ENCODE measurements around the gene P4HA2.

P4HA2 gene

DNA sequence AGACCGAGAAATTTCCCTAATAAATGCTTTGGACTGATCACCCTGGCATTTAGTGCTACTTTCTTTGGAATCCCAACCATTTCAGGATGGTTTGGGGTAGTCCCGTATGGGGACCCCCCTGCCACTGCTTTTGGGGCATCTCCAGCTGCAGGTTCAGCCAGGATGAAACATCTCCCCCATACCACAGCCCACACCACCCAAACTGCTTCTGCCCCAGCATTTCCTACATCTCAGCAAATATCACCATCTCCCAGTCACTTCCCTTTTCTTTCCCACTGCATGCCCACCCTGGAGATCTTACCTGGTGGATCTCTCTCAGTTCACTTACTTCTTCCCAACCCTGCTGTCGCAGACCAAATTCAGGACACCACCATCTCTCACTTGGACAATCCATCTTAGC is 4.8 kb upstream of the P4HA2 start:
- TF ChIP-seq, protein P1, sequence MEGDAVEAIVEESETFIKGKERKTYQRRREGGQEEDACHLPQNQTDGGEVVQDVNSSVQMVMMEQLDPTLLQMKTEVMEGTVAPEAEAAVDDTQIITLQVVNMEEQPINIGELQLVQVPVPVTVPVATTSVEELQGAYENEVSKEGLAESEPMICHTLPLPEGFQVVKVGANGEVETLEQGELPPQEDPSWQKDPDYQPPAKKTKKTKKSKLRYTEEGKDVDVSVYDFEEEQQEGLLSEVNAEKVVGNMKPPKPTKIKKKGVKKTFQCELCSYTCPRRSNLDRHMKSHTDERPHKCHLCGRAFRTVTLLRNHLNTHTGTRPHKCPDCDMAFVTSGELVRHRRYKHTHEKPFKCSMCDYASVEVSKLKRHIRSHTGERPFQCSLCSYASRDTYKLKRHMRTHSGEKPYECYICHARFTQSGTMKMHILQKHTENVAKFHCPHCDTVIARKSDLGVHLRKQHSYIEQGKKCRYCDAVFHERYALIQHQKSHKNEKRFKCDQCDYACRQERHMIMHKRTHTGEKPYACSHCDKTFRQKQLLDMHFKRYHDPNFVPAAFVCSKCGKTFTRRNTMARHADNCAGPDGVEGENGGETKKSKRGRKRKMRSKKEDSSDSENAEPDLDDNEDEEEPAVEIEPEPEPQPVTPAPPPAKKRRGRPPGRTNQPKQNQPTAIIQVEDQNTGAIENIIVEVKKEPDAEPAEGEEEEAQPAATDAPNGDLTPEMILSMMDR (conservative IDR thresholded peaks at IDR 0.05), result no peak
- no peak overlapping the region for H3K27ac ChIP-seq

DNA sequence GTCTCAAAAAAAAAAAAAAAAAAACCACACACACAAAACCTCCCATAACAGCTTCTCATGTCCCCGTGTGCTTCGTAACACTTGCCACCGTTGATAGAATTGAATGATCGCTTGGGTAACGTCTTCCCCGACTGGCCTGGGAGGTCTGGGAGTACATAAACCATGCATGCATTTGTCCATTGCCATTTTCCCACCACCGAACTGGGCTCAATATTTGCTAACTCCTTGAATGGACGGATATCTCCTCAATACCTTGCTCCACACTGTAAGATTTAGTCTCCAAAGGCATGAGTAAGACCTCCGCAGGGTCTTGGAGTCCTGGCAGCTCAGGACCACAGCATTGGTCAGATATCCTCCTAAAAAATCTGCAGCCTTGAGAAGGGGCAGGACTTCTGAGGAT is 3.2 kb upstream of the P4HA2 start:
- H3K27ac ChIP-seq, result no peak overlapping the region
- TF ChIP-seq, protein P1 (conservative IDR thresholded peaks at IDR 0.05), result no peak

DNA sequence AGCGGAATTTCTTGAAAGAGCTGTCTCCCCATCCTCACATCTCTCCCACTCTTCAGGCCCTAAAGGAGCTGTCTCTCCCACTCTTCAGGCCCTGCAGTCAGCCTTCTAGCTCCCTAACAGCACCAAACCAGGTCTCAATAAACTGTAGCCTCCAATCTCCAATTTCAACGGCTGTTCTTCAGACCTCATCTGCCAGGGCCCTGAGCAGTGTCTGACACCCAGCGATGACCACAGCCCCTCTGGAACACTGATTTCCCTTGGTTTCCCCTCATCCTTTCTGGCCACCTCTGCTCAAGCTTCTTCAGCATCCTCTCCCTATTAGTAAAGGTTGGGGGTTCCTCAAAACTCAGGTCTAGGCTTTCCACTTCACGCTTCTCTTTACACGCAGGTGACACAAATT is 1.6 kb upstream of the P4HA2 start:
- TF ChIP-seq, protein P1 (conservative IDR thresholded peaks at IDR 0.05), result no peak
- no peak overlapping the region for H3K27ac ChIP-seq

DNA sequence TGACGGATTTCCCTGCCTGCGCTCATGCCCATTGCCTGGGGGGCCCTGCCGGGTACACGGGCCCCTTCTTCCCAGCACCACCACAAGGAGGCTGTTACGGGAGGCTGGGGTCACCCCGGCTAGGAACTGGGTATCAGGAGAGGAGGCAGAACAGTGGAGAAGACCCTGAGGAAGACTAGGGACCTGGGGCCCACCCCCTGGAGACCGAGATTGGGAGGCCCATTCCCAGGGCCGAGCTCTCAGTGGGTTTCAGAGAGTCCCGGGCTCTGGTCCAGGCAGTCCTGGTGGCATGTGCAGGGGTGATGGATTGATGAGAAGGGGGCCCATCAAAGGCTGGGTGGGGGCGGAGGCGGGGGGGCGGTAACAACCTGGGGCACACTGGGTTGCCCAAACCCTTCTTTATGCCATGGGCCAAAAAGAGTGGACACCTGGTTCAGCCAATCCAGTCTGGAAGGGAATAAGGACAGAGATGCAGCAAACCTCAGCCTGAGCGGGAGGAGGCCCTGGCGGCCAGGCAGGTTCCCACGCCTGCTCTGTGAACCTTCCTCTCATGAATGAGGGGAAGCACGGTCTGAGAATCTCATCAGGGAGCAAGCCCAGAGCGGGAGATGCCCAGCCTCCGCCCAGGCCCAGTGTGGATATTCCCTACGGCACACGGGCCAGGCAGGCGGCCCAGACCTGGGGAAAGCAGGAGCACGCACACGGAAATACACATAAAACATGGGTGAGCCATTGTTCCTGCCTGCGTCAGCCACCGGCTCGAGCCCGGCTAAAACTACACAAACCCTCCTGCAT is 785 bp upstream of the P4HA2 start:
- TF ChIP-seq, protein P1 (conservative IDR thresholded peaks at IDR 0.05), result no peak
- H3K27ac ChIP-seq, result peak overlapping the region; percentile 69; the same call in 1 of the 2 replicates

DNA sequence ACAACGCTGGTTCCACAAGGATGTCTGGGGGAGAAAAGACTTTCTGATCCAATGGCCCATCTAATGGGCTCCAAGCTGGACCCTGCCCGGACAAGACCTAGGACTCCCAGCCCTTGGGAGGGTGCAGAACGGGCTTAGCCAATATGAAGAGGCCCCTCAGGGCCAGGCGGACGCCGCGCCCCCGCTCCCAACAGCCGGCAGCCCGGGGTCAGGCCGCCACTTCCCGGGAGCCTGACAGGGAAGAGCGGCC is 493 bp downstream of the P4HA2 start:
- TF ChIP-seq, protein P1 (conservative IDR thresholded peaks at IDR 0.05), result no peak
- peak overlapping the region; percentile 69; the same call in 1 of the 2 replicates for H3K27ac ChIP-seq

DNA sequence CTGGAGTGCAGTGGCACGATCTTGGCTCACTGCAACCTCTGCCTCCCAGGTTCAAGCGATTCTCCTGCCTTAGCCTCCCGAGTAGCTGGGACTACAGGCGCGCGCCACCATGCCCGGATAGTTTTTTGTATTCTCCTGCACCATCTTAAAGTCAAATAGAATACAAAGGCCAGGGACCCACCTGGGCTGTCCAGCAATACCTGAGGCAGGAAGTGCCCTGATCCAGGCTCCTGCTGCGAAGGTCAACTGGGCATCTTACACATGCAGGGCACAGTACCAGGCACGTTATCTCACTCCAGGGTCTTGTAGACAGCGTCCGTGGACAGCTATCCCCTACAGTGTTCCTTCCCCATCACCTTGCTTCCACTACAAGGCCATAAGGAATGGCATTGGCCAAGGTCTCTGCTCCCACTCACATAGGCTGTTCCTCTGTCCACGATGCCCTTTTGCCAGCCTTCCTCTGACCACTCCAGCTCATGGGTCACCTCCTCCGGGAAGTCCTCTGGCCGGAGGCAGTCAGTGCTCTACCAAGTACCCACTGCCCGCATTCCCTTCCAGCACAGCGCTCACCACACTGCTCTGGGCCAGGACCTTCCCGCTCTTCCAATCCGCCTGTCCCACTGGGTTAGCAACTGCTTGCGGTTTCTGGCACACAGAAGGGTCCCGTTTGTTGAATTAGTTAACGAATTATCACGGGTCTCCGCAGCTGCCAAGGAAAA is 978 bp downstream of the P4HA2 start:
- TF ChIP-seq, protein P1 (conservative IDR thresholded peaks at IDR 0.05), result no peak
- H3K27ac ChIP-seq, result peak overlapping the region; percentile 69; the same call in 1 of the 2 replicates

DNA sequence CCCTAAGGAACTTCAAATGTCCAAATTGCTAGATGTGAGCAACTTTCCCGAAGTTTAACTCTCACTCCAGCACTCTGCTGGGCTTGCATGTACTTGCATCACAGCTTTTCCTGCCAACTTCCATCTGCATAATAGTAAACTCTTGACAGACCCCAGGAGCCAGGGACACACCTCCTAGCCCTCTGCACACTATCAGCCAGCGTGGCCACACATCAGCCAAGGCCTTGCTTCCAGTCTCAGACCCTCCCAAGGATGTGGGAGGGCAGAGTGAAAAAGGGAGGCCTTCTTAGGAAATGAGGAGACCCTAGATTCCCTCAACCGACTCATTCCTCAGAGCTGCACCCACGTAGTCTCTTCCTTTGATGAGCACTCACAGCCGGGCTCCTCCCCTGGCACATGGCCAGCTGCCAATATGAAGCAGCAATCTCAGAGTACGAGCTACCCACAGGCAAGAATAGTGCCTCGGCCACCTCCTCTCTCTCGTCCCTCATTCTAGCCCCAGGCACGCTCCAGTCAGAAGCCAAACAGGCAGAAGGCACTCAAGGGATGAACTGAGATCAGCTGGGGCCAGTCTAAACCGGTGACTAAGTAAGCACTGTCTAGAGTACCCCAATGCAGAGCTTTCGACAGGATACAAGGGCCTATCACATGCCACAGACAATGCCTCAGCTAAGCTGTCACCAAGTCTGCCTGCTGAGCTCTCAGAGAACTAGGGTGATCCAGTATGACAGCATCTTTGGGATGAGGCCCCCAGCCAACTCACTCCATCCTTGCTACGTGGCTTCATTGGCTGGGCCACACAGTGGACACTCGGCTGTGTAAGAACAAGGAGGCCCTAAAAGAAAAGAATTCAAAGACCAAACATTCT is 2.3 kb downstream of the P4HA2 start:
- H3K27ac ChIP-seq, result no peak overlapping the region
- TF ChIP-seq, protein P1 (conservative IDR thresholded peaks at IDR 0.05), result no peak

Measured in VCaP (cell line).